ENCODE results near the gene SLC12A3. TPM values are rescaled to one million over a fixed set of nuclear protein-coding genes. Genes with fewer than 3 reads are reported as not detected.

SLC12A3 gene
- not detected for total RNA-seq
- not detected for polyA plus RNA-seq

GRCh38 chr16:56864960-56865359 is at the start of gene SLC12A3:
SLC12A3 (plus strand) TSS chr16:56865207; CDS start chr16:56865236, 29 bp downstream.
- POLR2A ChIA-PET (ENCODE audit: partially characterized antibody), result no interaction called here

DNA sequence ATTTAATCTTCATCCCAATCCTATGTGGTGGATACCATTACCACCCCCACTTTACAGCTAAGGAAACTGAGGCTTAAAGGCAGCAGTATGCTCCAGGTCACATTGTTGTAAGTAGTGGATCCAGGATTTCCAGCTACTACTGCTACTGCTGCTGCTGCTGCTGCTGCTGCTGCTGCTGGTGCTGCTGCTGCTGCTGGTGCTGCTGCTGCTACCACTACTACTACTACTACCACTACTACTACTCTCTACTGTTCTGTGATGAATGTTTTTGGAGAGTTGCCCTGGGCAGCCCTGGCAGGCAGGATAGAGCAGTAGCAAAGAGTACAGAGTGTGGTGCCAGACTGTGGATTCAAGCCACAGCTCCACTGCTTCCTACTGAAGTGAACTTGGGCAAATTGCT is 49.3 kb upstream of the SLC12A3 start:
- no peak overlapping the region for H3K4me3 ChIP-seq (ENCODE audit: low read length in 2 of 2)
- ChIA-PET POLR2A (ENCODE audit: partially characterized antibody) (no interaction called here), CTCF (ENCODE audit: partially characterized antibody) (no interaction called here)
- peaks cover 11% of the 10 kb centered on the region for H3K36me3 ChIP-seq (ENCODE audit: insufficient read depth, low read length)
- no peaks in the 10 kb centered on the region for H3K27me3 ChIP-seq (ENCODE audit: insufficient read depth, low read length)
- intact Hi-C loops (cut with micrococcal nuclease), result no loop called here
- Mint-ChIP-seq H3K36me3 (peaks cover 13 to 20% of the 10 kb centered on the region in 2 donors), H3K4me3 (no peak overlapping the region), H3K27ac (no peak overlapping the region), H3K4me1 (no peaks in the 10 kb centered on the region), H3K27me3 (no peaks in the 10 kb centered on the region), H3K9me3 (no peaks in the 10 kb centered on the region)
- no peak overlapping the region for H3K27ac ChIP-seq (ENCODE audit: low read depth, low read length)
- H3K4me1 ChIP-seq (ENCODE audit: insufficient read depth, low read length), result no peaks in the 10 kb centered on the region
- no peaks in the 10 kb centered on the region for H3K9me3 ChIP-seq (ENCODE audit: control insufficient read depth in 1 of 2, low read length in 2 of 2)
- DNase-seq, result no peak

More at GRCh38 chr16:56864960-56865359, at the start of gene SLC12A3:
- Histone ChIP-seq H3K9me3 (ENCODE audit: control insufficient read depth in 1 of 2, low read length in 2 of 2) (no peaks in the 10 kb centered on the region), H3K4me1 (ENCODE audit: insufficient read depth, low read length) (peaks cover 44% of the 10 kb centered on the region), H3K27me3 (ENCODE audit: insufficient read depth, low read length) (no peaks in the 10 kb centered on the region), H3K36me3 (ENCODE audit: insufficient read depth, low read length) (no peaks in the 10 kb centered on the region), H3K27ac (ENCODE audit: low read depth, low read length) (no peak within 1 kb of the TSS), H3K4me3 (ENCODE audit: low read length in 2 of 2) (no peak within 1 kb of the TSS)
- no peaks in the 10 kb centered on the region for H3K9me3 Mint-ChIP-seq
- no peaks in the 10 kb centered on the region for H3K27me3 Mint-ChIP-seq
- no peak within 1 kb of the TSS for H3K4me3 Mint-ChIP-seq
- H3K36me3 Mint-ChIP-seq, result no peaks in the 10 kb centered on the region
- intact Hi-C loops (cut with micrococcal nuclease), result loop anchor here (5.0 kb wide), 1 partner anchor 133 kb away; the partner anchor contains the start of gene NUP93
- H3K27ac Mint-ChIP-seq, result peak within 1 kb of the TSS in 5 of 7 donors; percentile 5 to 73 (median 59)
- no peak for DNase-seq
- CTCF ChIA-PET (ENCODE audit: partially characterized antibody), result interaction anchor here (4.1 to 9.1 kb wide), 2 partner anchors 9 to 87 kb away, joined by 16 to 113 read pairs; no protein-coding TSS in a partner anchor
- H3K4me1 Mint-ChIP-seq, result peaks cover 32 to 46% (median 39%) of the 10 kb centered on the region in 4 donors

GRCh38 chr16:56817056-56817455 is 48.0 kb upstream of the SLC12A3 start:
- H3K9me3 ChIP-seq (ENCODE audit: control insufficient read depth in 1 of 2, low read length in 2 of 2), result no peaks in the 10 kb centered on the region
- Mint-ChIP-seq H3K27me3 (no peaks in the 10 kb centered on the region), H3K4me1 (no peaks in the 10 kb centered on the region), H3K4me3 (no peak overlapping the region), H3K27ac (no peak overlapping the region), H3K9me3 (no peaks in the 10 kb centered on the region), H3K36me3 (peaks cover 18 to 33% of the 10 kb centered on the region in 2 donors)
- H3K4me1 ChIP-seq (ENCODE audit: insufficient read depth, low read length), result no peaks in the 10 kb centered on the region
- DNase-seq, result no peak
- peaks cover 21% of the 10 kb centered on the region for H3K36me3 ChIP-seq (ENCODE audit: insufficient read depth, low read length)
- no peak overlapping the region for H3K4me3 ChIP-seq (ENCODE audit: low read length in 2 of 2)
- POLR2A ChIA-PET (ENCODE audit: partially characterized antibody), result no interaction called here
- no peaks in the 10 kb centered on the region for H3K27me3 ChIP-seq (ENCODE audit: insufficient read depth, low read length)
- intact Hi-C loops (cut with micrococcal nuclease), result no loop called here
- CTCF ChIA-PET (ENCODE audit: partially characterized antibody), result interaction anchor here (1.5 kb wide), 1 partner anchor 10 kb away, joined by 3 read pairs; no protein-coding TSS in a partner anchor
- no peak overlapping the region for H3K27ac ChIP-seq (ENCODE audit: low read depth, low read length)

- peaks cover 20 to 37% of the 10 kb centered on the region in 2 donors for H3K36me3 Mint-ChIP-seq
- peak overlapping the region in 2 of 7 donors; percentile 44 to 76 for H3K27ac Mint-ChIP-seq
- no peaks in the 10 kb centered on the region for H3K27me3 Mint-ChIP-seq
- H3K4me1 ChIP-seq (ENCODE audit: insufficient read depth, low read length), result no peaks in the 10 kb centered on the region
- DNase-seq, result no peak
- no peak overlapping the region for H3K4me3 ChIP-seq (ENCODE audit: low read length in 2 of 2)
- H3K27ac ChIP-seq (ENCODE audit: low read depth, low read length), result no peak overlapping the region
- CTCF ChIA-PET (ENCODE audit: partially characterized antibody), result interaction anchor here (1.5 kb wide), 1 partner anchor 11 kb away, joined by 3 read pairs; no protein-coding TSS in a partner anchor
- no peaks in the 10 kb centered on the region for H3K9me3 ChIP-seq (ENCODE audit: control insufficient read depth in 1 of 2, low read length in 2 of 2)
- no peaks in the 10 kb centered on the region for H3K9me3 Mint-ChIP-seq
- H3K27me3 ChIP-seq (ENCODE audit: insufficient read depth, low read length), result no peaks in the 10 kb centered on the region
- peaks cover 22% of the 10 kb centered on the region for H3K36me3 ChIP-seq (ENCODE audit: insufficient read depth, low read length)
- intact Hi-C loops (cut with micrococcal nuclease), result no loop called here
- H3K4me3 Mint-ChIP-seq, result no peak overlapping the region
- H3K4me1 Mint-ChIP-seq, result no peaks in the 10 kb centered on the region
- POLR2A ChIA-PET (ENCODE audit: partially characterized antibody), result no interaction called here
These were observed 47.1 kb upstream of the SLC12A3 start for GRCh38 chr16:56817938-56818337.

DNA sequence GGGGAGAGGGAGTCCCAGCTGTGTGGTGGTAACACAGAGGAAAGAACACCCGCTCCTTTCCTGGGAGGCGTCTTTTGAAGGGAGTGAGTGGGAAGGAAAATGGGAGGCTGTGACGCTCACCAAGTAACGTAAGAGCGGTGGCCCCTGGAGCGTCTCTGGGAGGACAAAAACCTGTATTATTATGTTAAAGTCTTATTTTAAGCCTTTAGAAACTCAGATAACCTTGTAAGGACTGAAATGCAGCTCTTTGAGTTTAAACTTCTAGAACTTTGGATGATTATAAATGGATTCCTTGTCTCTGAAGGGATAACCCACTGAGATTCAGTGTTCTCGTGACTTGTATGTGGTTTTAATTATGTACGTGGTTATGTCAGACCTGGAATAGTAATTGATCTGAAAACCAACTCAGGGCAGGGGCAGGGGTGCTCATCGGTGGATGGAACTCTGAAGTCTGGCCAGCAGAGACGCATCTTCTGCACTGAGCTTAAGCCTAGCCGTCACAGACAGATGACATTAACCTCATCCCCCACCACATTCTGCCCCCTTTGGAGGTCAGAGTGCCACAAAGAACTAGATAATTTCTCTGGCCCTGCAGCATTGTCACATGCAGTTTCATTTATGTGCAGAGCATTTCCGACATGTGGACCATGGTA is 41.8 kb upstream of the SLC12A3 start:
- H3K4me3 Mint-ChIP-seq, result no peak overlapping the region
- H3K4me1 ChIP-seq (ENCODE audit: insufficient read depth, low read length), result peaks cover 4% of the 10 kb centered on the region
- peaks cover 37% of the 10 kb centered on the region for H3K36me3 ChIP-seq (ENCODE audit: insufficient read depth, low read length)
- H3K27ac Mint-ChIP-seq, result peak overlapping the region in 2 of 7 donors; percentile 27 to 30
- CTCF ChIA-PET (ENCODE audit: partially characterized antibody), result no interaction called here
- POLR2A ChIA-PET (ENCODE audit: partially characterized antibody), result no interaction called here
- intact Hi-C loops (cut with micrococcal nuclease), result no loop called here
- no peaks in the 10 kb centered on the region for H3K9me3 ChIP-seq (ENCODE audit: control insufficient read depth in 1 of 2, low read length in 2 of 2)
- H3K4me3 ChIP-seq (ENCODE audit: low read length in 2 of 2), result no peak overlapping the region
- peaks cover 26 to 60% of the 10 kb centered on the region in 2 donors for H3K36me3 Mint-ChIP-seq
- H3K27me3 Mint-ChIP-seq, result no peaks in the 10 kb centered on the region
- no peaks in the 10 kb centered on the region for H3K27me3 ChIP-seq (ENCODE audit: insufficient read depth, low read length)
- H3K4me1 Mint-ChIP-seq, result peaks cover 0 to 4% (median 3%) of the 10 kb centered on the region in 4 donors
- no peak for DNase-seq
- H3K27ac ChIP-seq (ENCODE audit: low read depth, low read length), result no peak overlapping the region
- H3K9me3 Mint-ChIP-seq, result no peaks in the 10 kb centered on the region

DNA sequence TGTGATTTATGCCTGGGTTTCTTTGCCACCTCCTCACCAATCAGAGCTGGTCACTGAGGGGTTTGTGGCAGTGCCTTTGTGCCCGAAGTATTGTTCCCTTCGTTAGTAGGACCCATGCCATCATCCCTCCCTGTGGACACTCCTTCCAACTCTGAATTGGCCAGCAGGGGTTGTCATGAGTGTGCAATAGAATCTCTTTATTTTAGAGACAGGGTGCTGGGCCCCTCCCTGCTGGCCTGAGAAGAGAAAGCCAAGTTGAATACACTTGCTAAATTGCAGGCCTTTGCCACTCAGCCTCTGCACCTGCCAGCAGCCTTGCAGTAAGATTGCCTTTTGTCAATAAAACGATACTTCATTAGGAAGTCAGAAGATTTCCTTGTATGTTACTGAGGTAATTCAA is 40.7 kb upstream of the SLC12A3 start:
- Mint-ChIP-seq H3K4me1 (peaks cover 0 to 4% (median 3%) of the 10 kb centered on the region in 4 donors), H3K27ac (no peak overlapping the region), H3K36me3 (peaks cover 31 to 60% of the 10 kb centered on the region in 2 donors), H3K27me3 (no peaks in the 10 kb centered on the region), H3K4me3 (no peak overlapping the region), H3K9me3 (no peaks in the 10 kb centered on the region)
- no peak for DNase-seq
- peaks cover 4% of the 10 kb centered on the region for H3K4me1 ChIP-seq (ENCODE audit: insufficient read depth, low read length)
- intact Hi-C loops (cut with micrococcal nuclease), result no loop called here
- no peak overlapping the region for H3K4me3 ChIP-seq (ENCODE audit: low read length in 2 of 2)
- no peaks in the 10 kb centered on the region for H3K27me3 ChIP-seq (ENCODE audit: insufficient read depth, low read length)
- H3K27ac ChIP-seq (ENCODE audit: low read depth, low read length), result no peak overlapping the region
- ChIA-PET CTCF (ENCODE audit: partially characterized antibody) (no interaction called here), POLR2A (ENCODE audit: partially characterized antibody) (no interaction called here)
- H3K9me3 ChIP-seq (ENCODE audit: control insufficient read depth in 1 of 2, low read length in 2 of 2), result no peaks in the 10 kb centered on the region
- H3K36me3 ChIP-seq (ENCODE audit: insufficient read depth, low read length), result peaks cover 40% of the 10 kb centered on the region

- Mint-ChIP-seq H3K4me3 (no peak overlapping the region), H3K4me1 (peaks cover 0 to 4% (median 3%) of the 10 kb centered on the region in 4 donors), H3K27ac (peak overlapping the region in 1 of 7 donors; percentile 46), H3K9me3 (no peaks in the 10 kb centered on the region), H3K36me3 (peaks cover 33 to 62% of the 10 kb centered on the region in 2 donors), H3K27me3 (no peaks in the 10 kb centered on the region)
- intact Hi-C loops (cut with micrococcal nuclease), result no loop called here
- Histone ChIP-seq H3K36me3 (ENCODE audit: insufficient read depth, low read length) (peaks cover 36% of the 10 kb centered on the region), H3K4me3 (ENCODE audit: low read length in 2 of 2) (no peak overlapping the region), H3K27ac (ENCODE audit: low read depth, low read length) (no peak overlapping the region), H3K4me1 (ENCODE audit: insufficient read depth, low read length) (peaks cover 4% of the 10 kb centered on the region), H3K27me3 (ENCODE audit: insufficient read depth, low read length) (no peaks in the 10 kb centered on the region), H3K9me3 (ENCODE audit: control insufficient read depth in 1 of 2, low read length in 2 of 2) (no peaks in the 10 kb centered on the region)
- DNase-seq, result no peak
- POLR2A ChIA-PET (ENCODE audit: partially characterized antibody), result no interaction called here
- CTCF ChIA-PET (ENCODE audit: partially characterized antibody), result no interaction called here
These were observed 40.2 kb upstream of the SLC12A3 start for GRCh38 chr16:56824804-56825203.

Data from CD4-positive, alpha-beta memory T cell (primary cell).